ENCODE data around the gene TLE1.
"Not testable (repeated sequence)": the region's sequence is repeated elsewhere in the genome, so short reads cannot be mapped to it uniquely, and the experiment has no call there.

The TLE1 gene

GRCh38 chr9:81595293-81595692 is 94.1 kb downstream of the TLE1 start:
- 95% methylated on average over 6 of the region's 10 CpGs for whole genome bisulfite sequencing
- not testable (repeated sequence) for H3K9me3 ChIP-seq (ENCODE audit: control insufficient read depth, low read length)

GRCh38 chr9:81594415-81594814 is 94.9 kb downstream of the TLE1 start:
- no peak overlapping the region for H3K23ac ChIP-seq (ENCODE audit: low read length in 2 of 2)
- no peak overlapping the region for H2AK5ac ChIP-seq (ENCODE audit: low read length, severe bottlenecking)
- H3K27ac ChIP-seq (ENCODE audit: low read length, poor library complexity, severe bottlenecking) = no peak overlapping the region
- no peak overlapping the region for H2BK15ac ChIP-seq (ENCODE audit: low read depth, poor library complexity, severe bottlenecking)
- H2BK120ac ChIP-seq (ENCODE audit: low read depth, low read length) = no peak overlapping the region
- no peak overlapping the region for H3K4me2 ChIP-seq (ENCODE audit: low read length, poor library complexity, severe bottlenecking)
- 79% methylated on average over 5 of the region's 5 CpGs for WGBS
- H2AFZ ChIP-seq (ENCODE audit: low read depth, low read length) = no peak overlapping the region
- peaks cover 14% of the 10 kb centered on the region for H3K4me1 ChIP-seq (ENCODE audit: control insufficient read depth, insufficient read depth, low read depth, low read length)
- no peak for DNase-seq
- no peaks in the 10 kb centered on the region for H3K27me3 ChIP-seq (ENCODE audit: control insufficient read depth in 1 of 2, insufficient read depth in 1 of 2, low read length in 2 of 2)
- no peak overlapping the region for H2BK12ac ChIP-seq (ENCODE audit: low read length in 2 of 2)
- H3K18ac ChIP-seq (ENCODE audit: low read depth in 1 of 2, low read length in 2 of 2) = no peak overlapping the region
- H4K8ac ChIP-seq (ENCODE audit: low read length) = no peak overlapping the region
- no peak overlapping the region for H3K4ac ChIP-seq (ENCODE audit: low read depth in 1 of 2, low read length in 2 of 2)
- H3K9me3 ChIP-seq (ENCODE audit: control insufficient read depth, low read length) = no peaks in the 10 kb centered on the region
- H3K79me1 ChIP-seq (replicated peaks; ENCODE audit: low read length, poor library complexity, severe bottlenecking) = peaks cover 3% of the 10 kb centered on the region
- H3K36me3 ChIP-seq (ENCODE audit: control insufficient read depth in 1 of 2, insufficient read depth in 2 of 2, low read depth in 1 of 2, low read length in 2 of 2) = peaks cover 19 to 51% of the 10 kb centered on the region in 2 experiments
- H3K14ac ChIP-seq (ENCODE audit: low read length in 2 of 2) = no peak overlapping the region
- H3K4me3 ChIP-seq (ENCODE audit: insufficient read depth in 1 of 2, low read depth in 1 of 2, low read length in 2 of 2) = no peak overlapping the region
- H2BK5ac ChIP-seq (ENCODE audit: low read depth, low read length, poor library complexity, severe bottlenecking) = no peak overlapping the region
- H3K9ac ChIP-seq (ENCODE audit: low read length) = no peak overlapping the region
- no peak overlapping the region for H4K91ac ChIP-seq (ENCODE audit: low read length)

More at GRCh38 chr9:81595293-81595692, 94.1 kb downstream of the TLE1 start:
- H3K18ac ChIP-seq (ENCODE audit: low read depth in 1 of 2, low read length in 2 of 2); H2AFZ ChIP-seq (ENCODE audit: low read depth, low read length); H3K4me3 ChIP-seq (ENCODE audit: insufficient read depth in 1 of 2, low read depth in 1 of 2, low read length in 2 of 2); H3K23ac ChIP-seq (ENCODE audit: low read length in 2 of 2); H3K27ac ChIP-seq (ENCODE audit: low read length, poor library complexity, severe bottlenecking); H2BK12ac ChIP-seq (ENCODE audit: low read length in 2 of 2); H2BK15ac ChIP-seq (ENCODE audit: low read depth, poor library complexity, severe bottlenecking); H4K91ac ChIP-seq (ENCODE audit: low read length); H2BK5ac ChIP-seq (ENCODE audit: low read depth, low read length, poor library complexity, severe bottlenecking); H3K4me2 ChIP-seq (ENCODE audit: low read length, poor library complexity, severe bottlenecking); H3K79me1 ChIP-seq (replicated peaks; ENCODE audit: low read length, poor library complexity, severe bottlenecking); H4K8ac ChIP-seq (ENCODE audit: low read length); H3K14ac ChIP-seq (ENCODE audit: low read length in 2 of 2); DNase-seq; H2AK5ac ChIP-seq (ENCODE audit: low read length, severe bottlenecking); H2BK120ac ChIP-seq (ENCODE audit: low read depth, low read length); H3K27me3 ChIP-seq (ENCODE audit: control insufficient read depth in 1 of 2, insufficient read depth in 1 of 2, low read length in 2 of 2); H3K9ac ChIP-seq (ENCODE audit: low read length); H3K4ac ChIP-seq (ENCODE audit: low read depth in 1 of 2, low read length in 2 of 2): not testable (repeated sequence)
- H3K4me1 ChIP-seq (ENCODE audit: control insufficient read depth, insufficient read depth, low read depth, low read length) = peaks cover 14% of the 10 kb centered on the region
- peaks cover 12 to 43% of the 10 kb centered on the region in 2 experiments for H3K36me3 ChIP-seq (ENCODE audit: control insufficient read depth in 1 of 2, insufficient read depth in 2 of 2, low read depth in 1 of 2, low read length in 2 of 2)

GRCh38 chr9:81592887-81593266 is 96.5 kb downstream of the TLE1 start:
- H4K8ac ChIP-seq (ENCODE audit: low read length) = no peak overlapping the region

GRCh38 chr9:81591791-81592190 is 97.6 kb downstream of the TLE1 start:
- H2BK120ac ChIP-seq (ENCODE audit: low read depth, low read length) = no peak overlapping the region
- 85% methylated on average over 11 of the region's 12 CpGs for WGBS

More at GRCh38 chr9:81592887-81593266, 96.5 kb downstream of the TLE1 start:
- Histone ChIP-seq H3K4me3 (ENCODE audit: insufficient read depth in 1 of 2, low read depth in 1 of 2, low read length in 2 of 2) (no peak overlapping the region), H2AFZ (ENCODE audit: low read depth, low read length) (no peak overlapping the region), H2BK5ac (ENCODE audit: low read depth, low read length, poor library complexity, severe bottlenecking) (no peak overlapping the region), H4K91ac (ENCODE audit: low read length) (peak overlapping the region; percentile 59), H2AK5ac (ENCODE audit: low read length, severe bottlenecking) (no peak overlapping the region), H3K4me2 (ENCODE audit: low read length, poor library complexity, severe bottlenecking) (no peak overlapping the region), H2BK15ac (ENCODE audit: low read depth, poor library complexity, severe bottlenecking) (no peak overlapping the region), H3K79me1 (replicated peaks; ENCODE audit: low read length, poor library complexity, severe bottlenecking) (no peaks in the 10 kb centered on the region), H3K36me3 (ENCODE audit: control insufficient read depth in 1 of 2, insufficient read depth in 2 of 2, low read depth in 1 of 2, low read length in 2 of 2) (peaks cover 24 to 62% of the 10 kb centered on the region in 2 experiments), H3K18ac (ENCODE audit: low read depth in 1 of 2, low read length in 2 of 2) (peak overlapping the region in 1 of 2 experiments; percentile 37), H3K14ac (ENCODE audit: low read length in 2 of 2) (no peak overlapping the region), H3K27me3 (ENCODE audit: control insufficient read depth in 1 of 2, insufficient read depth in 1 of 2, low read length in 2 of 2) (no peaks in the 10 kb centered on the region), H3K27ac (ENCODE audit: low read length, poor library complexity, severe bottlenecking) (no peak overlapping the region), H3K9ac (ENCODE audit: low read length) (no peak overlapping the region), H3K4ac (ENCODE audit: low read depth in 1 of 2, low read length in 2 of 2) (no peak overlapping the region), H3K4me1 (ENCODE audit: control insufficient read depth, insufficient read depth, low read depth, low read length) (peaks cover 18% of the 10 kb centered on the region), H2BK120ac (ENCODE audit: low read depth, low read length) (no peak overlapping the region), H2BK12ac (ENCODE audit: low read length in 2 of 2) (peak overlapping the region; percentile 15 to 20), H3K9me3 (ENCODE audit: control insufficient read depth, low read length) (no peaks in the 10 kb centered on the region), H3K23ac (ENCODE audit: low read length in 2 of 2) (no peak overlapping the region)
- no peak for DNase-seq
- WGBS = 83% methylated on average over 15 of the region's 15 CpGs

More at GRCh38 chr9:81591791-81592190, 97.6 kb downstream of the TLE1 start:
- no peak overlapping the region for H3K4me3 ChIP-seq (ENCODE audit: insufficient read depth in 1 of 2, low read depth in 1 of 2, low read length in 2 of 2)
- no peak overlapping the region for H2AFZ ChIP-seq (ENCODE audit: low read depth, low read length)
- peak overlapping the region; percentile 18 for H2AK5ac ChIP-seq (ENCODE audit: low read length, severe bottlenecking)
- H3K79me1 ChIP-seq (replicated peaks; ENCODE audit: low read length, poor library complexity, severe bottlenecking) = no peaks in the 10 kb centered on the region
- peak overlapping the region in 1 of 2 experiments; percentile 11 for H3K4ac ChIP-seq (ENCODE audit: low read depth in 1 of 2, low read length in 2 of 2)
- H3K36me3 ChIP-seq (ENCODE audit: control insufficient read depth in 1 of 2, insufficient read depth in 2 of 2, low read depth in 1 of 2, low read length in 2 of 2) = peaks cover 24 to 61% of the 10 kb centered on the region in 2 experiments
- H3K27me3 ChIP-seq (ENCODE audit: control insufficient read depth in 1 of 2, insufficient read depth in 1 of 2, low read length in 2 of 2) = no peaks in the 10 kb centered on the region
- no peak overlapping the region for H2BK15ac ChIP-seq (ENCODE audit: low read depth, poor library complexity, severe bottlenecking)
- H3K4me2 ChIP-seq (ENCODE audit: low read length, poor library complexity, severe bottlenecking) = no peak overlapping the region
- peak overlapping the region in 1 of 2 experiments; percentile 53 for H3K14ac ChIP-seq (ENCODE audit: low read length in 2 of 2)
- H3K27ac ChIP-seq (ENCODE audit: low read length, poor library complexity, severe bottlenecking) = no peak overlapping the region
- H2BK12ac ChIP-seq (ENCODE audit: low read length in 2 of 2) = no peak overlapping the region
- no peak overlapping the region for H4K91ac ChIP-seq (ENCODE audit: low read length)
- H3K18ac ChIP-seq (ENCODE audit: low read depth in 1 of 2, low read length in 2 of 2) = peak overlapping the region in 1 of 2 experiments; percentile 96
- no peak overlapping the region for H4K8ac ChIP-seq (ENCODE audit: low read length)
- no peaks in the 10 kb centered on the region for H3K9me3 ChIP-seq (ENCODE audit: control insufficient read depth, low read length)
- H3K23ac ChIP-seq (ENCODE audit: low read length in 2 of 2) = no peak overlapping the region
- no peak overlapping the region for H3K9ac ChIP-seq (ENCODE audit: low read length)
- H3K4me1 ChIP-seq (ENCODE audit: control insufficient read depth, insufficient read depth, low read depth, low read length) = peaks cover 19% of the 10 kb centered on the region
- DNase-seq = no peak
- H2BK5ac ChIP-seq (ENCODE audit: low read depth, low read length, poor library complexity, severe bottlenecking) = no peak overlapping the region

Data from mesenchymal stem cell (in vitro differentiated cells and primary cell).